Suppressor macrophage treated with lipopolysaccharide for 4 hours (primary cell): ENCODE data around the gene COPG2.
A peak's percentile ranks its signal among the peaks of the same experiment; 100 is the strongest.
"Not testable (repeated sequence)": the region's sequence is repeated elsewhere in the genome, so short reads cannot be mapped to it uniquely, and the experiment has no call there.

Experiments used
- DNase-seq: peaks from one replicate; pipeline ENCODE4 v3.0.0-alpha.2; 2020

COPG2 gene

DNA sequence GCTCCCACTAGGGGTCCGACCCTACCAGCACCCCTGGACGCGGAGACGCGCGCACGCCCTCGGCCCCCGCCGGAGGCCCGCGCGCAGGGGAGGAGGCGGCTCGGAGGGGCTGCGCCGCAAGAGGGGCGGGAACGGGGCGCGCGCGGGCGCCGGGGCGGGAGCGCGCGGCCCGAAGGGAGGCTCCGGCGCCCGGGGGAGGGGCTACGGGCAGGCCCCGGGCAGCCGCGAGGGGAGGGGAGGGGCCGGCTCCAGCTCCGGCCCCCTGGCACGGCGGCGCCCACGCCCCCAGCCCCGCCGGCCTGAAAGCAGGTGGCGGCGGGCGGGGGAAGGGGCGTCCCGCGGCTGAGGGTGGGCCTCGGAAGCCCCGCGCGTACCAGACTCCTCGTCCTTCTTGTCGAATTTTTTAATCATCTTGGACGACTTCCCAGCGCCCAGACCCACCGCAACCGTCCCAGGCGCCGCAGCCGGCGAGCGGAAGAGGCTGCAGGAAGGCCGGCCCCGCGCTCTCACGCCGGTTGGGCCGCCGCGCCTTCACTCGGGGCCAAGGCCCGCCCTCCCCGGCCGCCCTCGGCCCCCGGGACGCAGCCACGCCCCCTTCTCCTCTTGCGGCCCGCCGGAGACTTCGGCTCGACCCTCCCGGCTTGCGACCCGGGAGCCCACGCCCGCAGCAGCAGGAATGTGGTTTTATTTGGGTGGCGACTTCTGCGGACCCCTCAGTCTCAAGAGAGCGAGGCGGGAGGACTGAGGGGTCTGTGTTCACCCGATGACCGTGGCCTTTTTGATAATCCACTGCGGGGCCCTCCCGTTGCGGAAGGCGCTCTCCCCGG lies at the start of gene COPG2:
COPG2 (minus strand) TSS at position 491 of the 827 bp plus-strand sequence; CDS start at position 411, 80 bp downstream.
- peak; percentile 93 for DNase-seq

- no peak for DNase-seq
Measured at GRCh38 chr7:130712416-130712815, 43.9 kb upstream of the COPG2 start.

DNA sequence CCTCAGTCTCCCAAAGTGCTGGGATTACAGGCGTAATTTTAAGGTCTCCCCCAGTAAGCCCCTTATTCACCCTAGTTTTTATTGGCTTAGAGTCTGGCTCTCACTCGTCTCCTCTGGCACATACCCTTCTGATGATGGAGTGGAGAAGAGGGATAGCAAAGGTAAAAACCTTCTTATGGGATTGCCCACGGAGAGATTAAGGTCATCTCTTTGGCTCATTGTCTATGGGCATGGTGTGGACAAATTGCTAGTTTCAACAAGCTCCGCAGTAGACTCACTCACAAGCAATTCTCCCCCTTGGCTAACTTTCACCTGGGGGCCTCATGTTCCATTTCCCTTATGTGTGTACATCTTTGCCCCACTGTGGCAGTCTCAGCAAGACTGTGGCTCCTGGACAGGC lies 40.2 kb upstream of the COPG2 start:
- no peak for DNase-seq

DNA sequence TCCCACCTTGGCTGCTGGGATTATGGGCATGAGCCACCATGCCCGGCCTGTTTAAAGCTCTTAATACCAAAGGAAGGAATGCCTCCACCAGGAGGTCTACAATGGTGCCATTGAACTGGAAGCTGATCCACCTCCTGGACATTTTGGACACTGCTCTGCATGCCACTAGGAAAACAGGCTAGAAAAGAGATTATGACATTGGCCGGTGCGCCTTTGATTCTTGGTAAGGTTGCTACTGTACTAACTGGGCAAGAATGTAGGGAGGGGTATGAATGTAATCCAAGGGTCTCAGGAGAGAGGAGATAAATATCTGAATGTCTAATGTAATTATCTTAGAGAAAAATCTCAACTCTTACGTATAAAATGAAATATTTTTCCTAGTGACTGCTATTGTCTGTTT lies 39.5 kb upstream of the COPG2 start:
- DNase-seq = no peak

GRCh38 chr7:130703851-130704250 lies 35.3 kb upstream of the COPG2 start:
- peak; percentile 5 for DNase-seq

- no peak for DNase-seq
Measured at GRCh38 chr7:130701650-130702049, 33.1 kb upstream of the COPG2 start.

GRCh38 chr7:130700760-130701159 lies 32.2 kb upstream of the COPG2 start:
- no peak for DNase-seq

DNA sequence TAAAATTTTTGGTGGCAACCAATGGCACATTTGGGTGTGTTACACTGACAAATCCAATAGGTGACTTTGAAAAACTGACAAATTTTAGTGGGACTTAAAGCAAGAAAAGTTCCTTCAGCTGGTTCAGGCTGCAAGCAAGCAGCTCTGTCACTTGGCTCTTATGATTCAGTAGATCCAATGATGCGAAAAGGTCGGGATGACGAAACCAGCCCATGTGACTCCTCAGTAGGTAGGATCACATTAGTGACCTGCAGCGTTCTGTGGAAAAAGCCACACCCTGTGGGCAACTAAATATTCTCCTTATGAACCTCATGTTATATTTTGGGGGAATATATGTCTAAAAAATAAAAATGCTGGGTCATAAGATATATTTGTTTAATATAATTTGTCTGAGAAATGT lies 31.1 kb upstream of the COPG2 start:
- DNase-seq = no peak

- no peak for DNase-seq
Measured at GRCh38 chr7:130697820-130698219, 29.3 kb upstream of the COPG2 start.

GRCh38 chr7:130695840-130696239 lies 27.3 kb upstream of the COPG2 start:
- peak; percentile 48 for DNase-seq

GRCh38 chr7:130692396-130692795 lies 23.8 kb upstream of the COPG2 start:
- DNase-seq = not testable (repeated sequence)

DNA sequence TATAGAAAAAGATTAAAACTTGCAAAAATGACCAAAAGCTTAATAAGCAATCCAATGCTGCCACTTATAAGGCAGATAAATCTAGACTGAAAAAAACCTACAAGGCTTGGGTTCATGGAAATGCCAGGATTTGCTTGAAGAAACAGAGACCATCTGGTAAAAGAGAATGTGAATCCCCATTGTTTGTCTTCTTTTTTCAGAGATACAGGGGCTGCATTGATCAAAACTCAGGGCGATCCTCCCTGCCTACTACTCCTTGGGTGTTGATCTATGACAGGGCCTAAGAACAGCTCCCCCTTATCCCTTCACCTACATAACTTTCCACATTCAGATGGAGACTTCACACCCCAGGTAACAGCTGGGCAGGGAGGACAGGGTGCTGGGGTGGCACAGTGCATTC lies 21.1 kb upstream of the COPG2 start:
- DNase-seq = no peak

- no peak for DNase-seq
Measured at GRCh38 chr7:130683026-130683425, 14.5 kb upstream of the COPG2 start.

- no peak for DNase-seq
Measured at GRCh38 chr7:130674456-130674855, 5.9 kb upstream of the COPG2 start.

- no peak for DNase-seq
Measured at GRCh38 chr7:130673066-130673465, 4.5 kb upstream of the COPG2 start.

DNA sequence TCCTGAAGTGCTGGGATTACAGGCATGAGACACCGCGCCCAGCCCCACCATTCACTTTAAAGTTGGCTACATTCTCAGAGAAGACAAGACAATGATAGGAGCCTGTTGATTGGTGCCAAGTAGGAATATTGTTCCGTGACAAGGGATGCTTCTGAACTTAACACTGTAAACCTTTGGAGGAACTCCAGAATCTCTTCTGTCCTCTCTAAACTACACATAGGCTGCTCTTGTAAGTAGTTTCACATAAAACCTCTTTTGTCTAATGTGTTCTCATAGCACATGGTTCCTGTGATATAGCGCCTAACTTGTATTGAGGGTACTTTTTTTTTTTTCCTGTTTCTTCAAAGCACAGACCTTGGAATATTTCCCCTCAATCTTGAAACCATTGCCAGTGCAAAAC lies 3.6 kb upstream of the COPG2 start:
- DNase-seq = no peak

DNA sequence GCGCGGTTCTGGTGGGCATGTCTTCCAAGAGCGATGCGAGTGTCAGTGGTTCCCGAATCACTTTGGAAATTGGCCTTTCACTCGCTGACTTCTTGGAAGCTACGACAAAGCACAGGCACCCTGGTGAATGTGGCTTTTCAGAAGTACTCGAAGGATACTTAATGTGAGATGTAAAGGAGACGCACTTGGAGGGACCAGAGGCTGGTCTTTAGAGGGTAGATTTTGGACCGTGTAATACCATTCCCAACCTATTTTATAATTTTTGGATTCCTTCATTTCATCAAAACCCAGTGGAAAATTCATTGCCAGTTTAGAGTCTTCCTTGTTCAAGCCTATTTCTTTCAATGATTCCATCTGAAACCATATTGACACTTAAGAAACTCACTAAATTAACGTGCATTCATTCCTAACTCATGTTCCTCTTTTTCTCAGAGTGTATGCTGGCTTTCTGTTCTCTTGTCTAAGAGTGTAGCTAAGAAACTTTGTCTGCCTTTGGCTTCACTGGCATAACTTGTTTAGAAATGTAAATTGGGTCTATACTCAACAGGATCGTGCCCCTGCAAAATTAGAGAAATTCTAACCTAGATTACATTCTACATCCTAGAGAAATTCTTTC lies 645 bp upstream of the COPG2 start:
- peak; percentile 16 for DNase-seq

GRCh38 chr7:130667593-130668257 lies 823 bp downstream of the COPG2 start:
- DNase-seq = no peak

DNA sequence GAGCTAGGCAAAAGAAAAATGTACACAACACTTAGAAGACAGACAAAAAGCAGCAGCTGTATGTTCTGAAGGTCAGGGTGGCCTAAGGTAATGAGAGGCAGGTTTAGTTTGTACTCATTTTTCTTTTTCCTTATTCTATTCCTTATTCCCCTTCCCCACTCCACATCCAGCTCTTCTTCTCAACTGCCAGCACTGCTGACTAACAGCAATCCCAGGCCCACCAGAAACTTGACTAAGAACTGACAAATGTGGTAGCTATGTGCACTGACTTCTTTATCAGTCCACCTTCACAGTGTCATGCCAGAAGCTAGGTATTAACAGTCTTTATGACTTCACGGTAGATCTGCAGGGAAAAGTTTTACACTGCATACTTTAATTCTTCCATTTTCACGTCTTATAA lies 6.1 kb downstream of the COPG2 start:
- DNase-seq = no peak

GRCh38 chr7:130655286-130655685 lies 13.3 kb downstream of the COPG2 start:
- no peak for DNase-seq

DNA sequence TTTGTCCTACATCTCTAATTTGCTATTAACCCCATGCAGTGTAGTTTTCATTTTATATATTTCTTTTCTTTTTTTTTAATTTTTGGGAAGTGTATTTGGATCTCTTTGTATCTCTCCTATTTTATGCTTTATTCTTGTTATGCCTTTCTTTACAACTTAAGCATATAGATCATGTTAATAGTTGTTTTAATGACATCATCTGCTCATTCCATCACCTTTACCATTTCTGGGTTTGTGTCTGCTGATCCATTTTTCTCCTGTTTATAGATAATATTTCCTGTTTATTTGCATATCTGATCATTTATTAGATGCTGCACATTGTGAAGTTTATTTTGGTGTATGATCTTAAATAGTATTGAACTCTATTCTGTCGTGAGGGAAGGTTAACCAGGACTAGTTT lies 13.7 kb downstream of the COPG2 start:
- no peak for DNase-seq

DNA sequence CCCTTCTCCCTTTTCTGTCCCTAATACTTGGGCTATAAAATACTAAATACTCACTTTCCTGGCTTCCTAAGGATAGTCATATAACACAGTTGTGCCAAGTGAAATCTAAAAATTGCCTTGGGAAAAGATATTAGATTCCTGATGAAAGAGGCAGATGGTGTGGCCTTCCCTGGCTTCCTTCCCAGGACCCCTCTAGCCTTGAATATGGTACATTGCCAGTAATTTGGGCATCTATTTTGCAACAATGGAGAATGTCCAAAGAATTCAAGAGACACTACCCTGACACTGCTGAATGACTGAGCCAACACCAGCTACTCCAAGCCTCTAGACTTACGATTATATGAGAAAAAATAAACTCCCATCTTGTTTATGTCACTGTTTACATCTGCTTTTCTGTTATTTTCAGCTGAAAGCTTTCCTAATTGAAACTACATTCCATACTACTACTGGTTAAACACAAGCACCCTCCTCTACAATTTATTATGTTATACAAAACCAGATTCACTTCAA lies 17.9 kb downstream of the COPG2 start:
- DNase-seq = no peak

DNA sequence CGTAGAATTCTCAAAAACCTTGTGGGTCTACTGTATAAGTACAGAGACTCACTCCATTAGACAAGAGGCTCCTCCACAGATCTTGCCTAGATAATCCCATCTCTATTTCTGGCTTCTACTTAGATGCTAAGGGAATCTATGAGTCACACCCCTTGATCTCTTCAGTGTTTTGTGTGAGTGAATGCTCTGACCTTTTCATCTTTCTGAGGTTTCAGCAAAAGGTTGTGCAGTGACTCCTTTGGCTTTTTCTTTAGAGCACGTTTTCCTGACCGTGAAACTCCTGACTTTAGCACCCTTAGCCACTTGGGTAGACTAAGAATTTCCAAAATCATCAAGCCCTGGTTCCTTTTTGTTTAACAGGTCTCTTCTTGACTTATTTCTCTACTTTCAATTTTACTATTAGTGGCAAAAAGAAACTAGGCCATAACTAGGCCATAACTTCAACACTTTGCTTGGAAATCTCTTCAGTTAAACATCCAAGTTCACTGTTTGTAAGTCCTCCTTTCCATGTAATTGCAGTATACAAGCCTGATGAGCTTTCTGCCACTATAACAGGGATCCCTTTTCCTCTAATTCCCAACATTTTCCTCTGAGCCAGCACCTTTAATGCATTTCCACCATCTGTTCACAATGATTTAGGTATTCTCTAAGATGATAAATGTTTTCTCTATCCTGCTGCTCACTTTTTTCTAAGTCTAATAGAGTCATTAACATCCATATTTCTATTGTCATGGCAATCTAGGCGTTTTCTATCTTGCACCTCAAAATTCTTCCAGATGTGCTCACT lies 19.4 kb downstream of the COPG2 start:
- DNase-seq = peak; percentile 12
